Naive thymus-derived CD8-positive, alpha-beta T cell (primary cell): ENCODE results near the gene DPF3. TPM values are rescaled to one million over a fixed set of nuclear protein-coding genes. Genes with fewer than 3 reads are reported as not detected.
"Not testable (repeated sequence)": the region's sequence is repeated elsewhere in the genome, so short reads cannot be mapped to it uniquely, and the experiment has no call there.

ENCODE experiments used
- ATAC-seq, 2 donors: fragments of 150-1000 bp; cut with Tn5 transposase in 1 of 2; sonication (Bioruptor Pico), chemical (Tn5 transposase) in 1 of 2; 1 replicate in 1 of 2; 2 replicates in 1 of 2; pipeline ENCODE4 v1.10.0; 2021; ENCODE audit warnings: mild to moderate bottlenecking in 2 of 2, moderate library complexity in 2 of 2
- POLR2A ChIA-PET: fragments of 350-600 bp; sonication (Branson Sonifier 250); formaldehyde crosslinking; loops from one replicate; lab custom pipeline; 2021; ENCODE audit warnings: antibody characterized with exemption; lab: Charles Lee
- DNase-seq, 10 donors: peaks; one replicate each; pipeline versions ENCODE4 v3.0.0 to v3.0.0-alpha.2; 2020 to 2022
- H3K27ac Mint-ChIP-seq, 10 donors: one replicate each; pipeline ENCODE4 v1.8.0; 2020 to 2022; ENCODE audit warnings: mild to moderate bottlenecking in 10 of 10, mixed read lengths in 10 of 10, moderate library complexity in 4 of 10, inconsistent platforms in 1 of 10
- H3K27me3 Mint-ChIP-seq, 5 donors: one replicate each; pipeline ENCODE4 v1.8.0; 2021 to 2022; ENCODE audit warnings: mixed read lengths in 5 of 5
- H3K36me3 Mint-ChIP-seq, 3 donors: one replicate each; pipeline ENCODE4 v1.8.0; 2020 to 2022; ENCODE audit warnings: mixed read lengths in 3 of 3, mild to moderate bottlenecking in 2 of 3, inconsistent platforms in 1 of 3
- H3K4me1 Mint-ChIP-seq, 4 donors: one replicate each; pipeline ENCODE4 v1.8.0; 2021 to 2022; ENCODE audit warnings: mixed read lengths in 4 of 4
- H3K4me3 Mint-ChIP-seq, 10 donors: one replicate each; pipeline ENCODE4 v1.8.0; 2020 to 2022; ENCODE audit warnings: mild to moderate bottlenecking in 10 of 10, mixed read lengths in 10 of 10, moderate library complexity in 6 of 10, inconsistent platforms in 1 of 10
- H3K9me3 Mint-ChIP-seq, 9 donors: one replicate each; pipeline ENCODE4 v1.8.0; 2020 to 2022; ENCODE audit warnings: mixed read lengths in 9 of 9, mild to moderate bottlenecking in 3 of 9, inconsistent platforms in 1 of 9, moderate library complexity in 1 of 9
- polyA plus RNA-seq, 3 donors: library from polyadenylated mRNA; unstranded; fragments of 300-500 nt; fragmentation: Illumina TruSeq; gene quantifications; one replicate each; pipeline ENCODE4 v1.2.3, GENCODE V29; 2021
- total RNA-seq, 8 experiments: library from RNA in 2 of 8; stranded (reverse) in 2 of 8; gene quantifications; one replicate each; pipeline ENCODE4 v1.2.3 and lab custom pipeline; 2021 to 2026

DPF3 gene
- total and polyA plus RNA-seq, 5 experiments from 2014 or later: 0.35 to 0.58 (median 0.52) TPM

DNA sequence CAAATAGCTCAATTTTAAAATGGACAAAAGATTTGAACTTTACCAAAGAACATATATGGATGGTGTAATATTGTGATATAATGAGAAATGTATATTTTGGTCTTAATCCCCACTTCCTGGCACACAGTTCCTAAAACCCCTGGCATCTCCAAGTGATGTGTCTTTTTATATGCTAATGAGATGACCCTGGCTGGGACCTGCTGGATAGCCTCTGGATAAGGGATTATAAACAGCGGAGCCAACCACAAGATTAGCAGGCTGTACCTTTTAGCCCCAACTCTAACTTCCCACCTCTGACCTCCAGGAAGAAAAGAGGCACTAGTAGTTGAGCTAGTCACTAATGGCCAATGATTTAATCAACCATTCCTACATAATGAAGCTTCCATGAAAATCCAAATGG, 130.0 kb downstream of the DPF3 start:
- peaks cover 4 to 33% (median 21%) of the 10 kb centered on the region in 3 donors for H3K36me3 Mint-ChIP-seq
- no peak for ATAC-seq
- H3K27me3 Mint-ChIP-seq: no peaks in the 10 kb centered on the region
- H3K4me1 Mint-ChIP-seq: no peaks in the 10 kb centered on the region
- DNase-seq: no peak
- POLR2A ChIA-PET: no interaction called here
- H3K9me3 Mint-ChIP-seq: peaks cover 17 to 57% (median 29%) of the 10 kb centered on the region in 9 donors
- no peak overlapping the region for H3K27ac Mint-ChIP-seq
- no peak overlapping the region for H3K4me3 Mint-ChIP-seq

DNA sequence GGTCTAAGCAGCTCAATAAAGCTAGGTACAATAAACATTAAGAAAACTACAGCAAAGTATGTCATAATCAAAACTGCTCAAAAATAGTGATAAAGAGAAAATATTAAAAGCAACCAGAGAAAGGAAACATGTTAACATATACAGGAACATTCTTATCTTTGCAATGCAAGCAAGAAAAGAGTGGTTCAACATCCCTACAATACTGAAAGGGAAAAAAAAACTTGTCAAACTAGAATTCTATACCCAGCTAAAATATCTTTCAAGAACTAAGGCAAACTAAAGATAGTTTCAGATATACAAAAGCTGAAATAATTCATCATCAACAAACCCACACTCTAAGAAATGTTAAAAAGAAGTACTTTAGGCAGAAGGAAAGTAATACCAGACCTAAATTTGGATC, 134.2 kb downstream of the DPF3 start:
- peaks cover 6 to 50% (median 34%) of the 10 kb centered on the region in 9 donors for H3K9me3 Mint-ChIP-seq
- no peaks in the 10 kb centered on the region for H3K27me3 Mint-ChIP-seq
- no peak for ATAC-seq
- no peaks in the 10 kb centered on the region for H3K4me1 Mint-ChIP-seq
- H3K4me3 Mint-ChIP-seq: no peak overlapping the region
- POLR2A ChIA-PET: no interaction called here
- no peak for DNase-seq
- peaks cover 0 to 32% (median 16%) of the 10 kb centered on the region in 3 donors for H3K36me3 Mint-ChIP-seq
- no peak overlapping the region for H3K27ac Mint-ChIP-seq

DNA sequence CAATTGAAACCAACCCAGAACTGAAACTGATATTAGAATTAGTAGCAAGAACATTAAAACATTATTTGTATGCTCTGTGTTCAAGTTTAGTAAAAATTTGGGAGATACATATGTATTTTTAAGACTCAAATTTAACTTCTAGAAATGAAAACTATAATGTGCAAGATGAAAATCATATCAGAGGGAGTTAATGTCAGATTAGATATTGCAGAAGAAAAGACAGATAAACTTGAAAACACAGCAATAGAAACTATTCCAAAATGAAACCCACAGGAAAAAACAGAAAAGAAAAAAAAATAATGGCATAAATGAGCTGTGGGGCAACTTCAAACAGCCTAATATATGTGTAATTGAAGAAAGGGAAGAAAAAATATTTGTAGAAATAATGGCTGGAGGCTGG, 134.9 kb downstream of the DPF3 start:
- H3K27me3 Mint-ChIP-seq: no peaks in the 10 kb centered on the region
- peaks cover 6 to 50% (median 34%) of the 10 kb centered on the region in 9 donors for H3K9me3 Mint-ChIP-seq
- no peaks in the 10 kb centered on the region for H3K4me1 Mint-ChIP-seq

DNA sequence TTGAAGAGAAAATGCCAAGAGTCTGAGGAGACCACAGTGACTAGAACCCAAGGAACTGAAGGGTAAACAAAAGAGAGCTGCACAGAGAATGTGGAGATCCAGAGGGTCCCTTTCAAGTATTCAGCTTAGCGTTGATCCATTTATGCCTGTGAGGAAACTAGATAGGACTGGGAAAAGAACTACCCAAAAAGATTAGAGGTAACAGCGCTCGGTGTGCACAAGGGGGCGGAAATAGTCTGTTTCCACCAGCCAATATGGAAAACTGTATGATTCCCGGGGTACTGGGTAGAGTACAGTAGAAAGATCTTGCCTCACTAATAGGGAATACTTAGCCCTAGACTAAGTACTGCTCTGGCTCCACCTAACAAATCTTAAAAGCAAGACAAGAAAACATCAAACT, 135.5 kb downstream of the DPF3 start:
- DNase-seq: no peak
- Mint-ChIP-seq H3K9me3 (peaks cover 6 to 50% (median 34%) of the 10 kb centered on the region in 9 donors), H3K4me1 (no peaks in the 10 kb centered on the region), H3K36me3 (peaks cover 0 to 32% (median 13%) of the 10 kb centered on the region in 3 donors), H3K4me3 (no peak overlapping the region), H3K27me3 (no peaks in the 10 kb centered on the region), H3K27ac (no peak overlapping the region)
- POLR2A ChIA-PET: no interaction called here
- no peak for ATAC-seq

More for the DNA sequence above, 134.9 kb downstream of the DPF3 start:
- POLR2A ChIA-PET: no interaction called here
- Mint-ChIP-seq H3K36me3 (peaks cover 0 to 32% (median 16%) of the 10 kb centered on the region in 3 donors), H3K4me3 (no peak overlapping the region), H3K27ac (no peak overlapping the region)
- no peak for DNase-seq
- no peak for ATAC-seq

DNA sequence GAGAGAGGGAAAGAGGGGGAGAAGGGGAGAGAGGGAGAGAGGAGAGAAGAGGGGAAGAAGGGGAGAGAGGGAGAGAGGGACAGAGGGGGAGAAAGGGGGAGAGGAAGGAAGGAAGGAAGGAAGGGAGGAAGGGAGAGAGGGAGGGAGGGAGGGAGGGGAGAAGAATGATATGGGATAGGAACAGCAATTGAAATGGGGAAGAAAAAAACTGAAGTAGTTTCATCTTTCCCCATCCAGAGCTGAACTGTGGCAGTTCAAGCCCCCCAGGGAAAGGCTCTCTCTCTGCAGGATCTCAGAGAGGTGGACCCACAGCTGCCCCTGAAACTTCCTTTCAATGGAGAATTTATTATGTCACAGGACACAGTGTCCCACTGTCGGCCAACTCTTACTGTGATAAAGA, 136.9 kb downstream of the DPF3 start:
- Mint-ChIP-seq H3K27me3 (no peaks in the 10 kb centered on the region), H3K27ac (no peak overlapping the region), H3K36me3 (peaks cover 0 to 32% (median 12%) of the 10 kb centered on the region in 3 donors), H3K4me3 (no peak overlapping the region), H3K4me1 (peaks cover 0 to 5% (median 0%) of the 10 kb centered on the region in 4 donors), H3K9me3 (peaks cover 6 to 46% (median 34%) of the 10 kb centered on the region in 9 donors)
- ATAC-seq (no peak), DNase-seq (no peak)
- POLR2A ChIA-PET: no interaction called here

DNA sequence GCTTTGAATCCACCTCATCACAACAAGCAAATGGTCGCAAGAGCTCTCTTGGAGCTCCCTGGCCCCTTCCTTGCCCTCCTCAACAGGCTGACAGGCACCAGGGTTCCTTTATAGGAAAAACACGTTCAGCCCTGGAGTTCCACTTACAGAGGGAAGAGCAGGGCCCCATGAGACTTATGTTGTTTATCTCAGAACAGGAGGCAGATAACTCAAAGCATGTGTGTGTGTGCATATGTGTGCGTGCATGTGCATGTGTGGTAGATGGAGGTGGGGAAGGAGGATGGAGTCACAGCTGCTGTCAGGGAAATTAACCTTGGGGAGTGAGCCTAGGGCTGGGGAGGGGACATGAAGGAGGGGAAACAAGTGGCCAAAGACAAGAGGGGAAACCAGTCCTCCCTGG, 138.1 kb downstream of the DPF3 start:
- no peak overlapping the region for H3K27ac Mint-ChIP-seq
- POLR2A ChIA-PET: no interaction called here
- ATAC-seq (no peak), DNase-seq (no peak)
- peaks cover 6 to 37% (median 33%) of the 10 kb centered on the region in 9 donors for H3K9me3 Mint-ChIP-seq
- H3K4me1 Mint-ChIP-seq: peaks cover 0 to 9% (median 0%) of the 10 kb centered on the region in 4 donors
- H3K4me3 Mint-ChIP-seq: no peak overlapping the region
- H3K27me3 Mint-ChIP-seq: no peaks in the 10 kb centered on the region
- H3K36me3 Mint-ChIP-seq: peaks cover 0 to 32% (median 12%) of the 10 kb centered on the region in 3 donors

DNA sequence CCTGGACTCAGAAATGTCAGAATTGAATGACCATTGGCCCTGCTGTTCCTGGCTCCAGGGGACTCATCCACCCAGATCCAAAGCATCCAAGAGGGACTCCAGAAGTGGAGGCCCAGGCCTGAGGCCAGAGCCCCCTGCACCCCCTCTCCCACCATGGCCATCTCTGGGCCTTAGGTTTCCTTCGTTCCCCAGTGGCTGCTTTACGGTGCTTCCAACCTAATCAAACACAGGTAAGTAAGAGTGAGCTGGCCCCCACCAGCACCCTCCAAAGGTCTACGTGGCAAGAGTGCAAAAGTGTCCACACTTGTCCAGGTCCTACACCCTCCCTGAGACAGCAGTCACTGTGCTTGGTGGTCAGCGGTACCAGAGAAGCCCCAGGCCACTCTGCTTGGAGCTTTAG, 139.0 kb downstream of the DPF3 start:
- ATAC-seq: no peak
- Mint-ChIP-seq H3K4me3 (no peak overlapping the region), H3K27ac (no peak overlapping the region), H3K27me3 (no peaks in the 10 kb centered on the region), H3K9me3 (peaks cover 4 to 34% (median 27%) of the 10 kb centered on the region in 9 donors), H3K4me1 (peaks cover 0 to 9% (median 0%) of the 10 kb centered on the region in 4 donors), H3K36me3 (peaks cover 0 to 24% (median 12%) of the 10 kb centered on the region in 3 donors)
- POLR2A ChIA-PET: no interaction called here
- DNase-seq: no peak

DNA sequence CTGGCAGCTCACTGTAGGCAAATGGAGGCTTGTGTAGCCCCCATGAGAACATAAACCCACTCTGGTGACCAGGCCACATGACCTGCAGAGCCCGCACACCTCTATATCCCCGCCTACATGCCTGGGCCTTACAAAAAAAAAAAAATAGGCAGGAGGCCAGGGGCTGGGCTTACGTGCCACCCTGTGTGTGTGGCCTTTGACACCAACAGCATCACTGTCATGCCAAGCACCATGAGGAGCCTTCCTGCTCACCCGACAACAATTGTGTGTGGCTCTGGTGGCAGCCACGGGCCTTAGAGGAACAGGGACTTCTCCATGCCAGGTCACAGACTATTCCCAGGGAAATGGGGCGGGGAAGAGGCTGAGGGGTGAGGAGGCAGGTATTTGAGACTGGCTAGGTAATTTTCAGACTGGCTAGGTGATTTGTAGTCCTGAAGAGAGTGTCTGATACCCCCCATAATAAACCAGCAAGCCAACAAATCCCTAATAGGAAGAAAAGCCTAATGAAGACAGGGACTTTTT, 140.0 kb downstream of the DPF3 start:
- DNase-seq (no peak), ATAC-seq (no peak)
- Mint-ChIP-seq H3K4me1 (peaks cover 0 to 9% (median 0%) of the 10 kb centered on the region in 4 donors), H3K9me3 (peaks cover 2 to 25% (median 17%) of the 10 kb centered on the region in 9 donors), H3K27me3 (no peaks in the 10 kb centered on the region), H3K27ac (no peak overlapping the region), H3K4me3 (no peak overlapping the region), H3K36me3 (peaks cover 0 to 14% (median 13%) of the 10 kb centered on the region in 3 donors)
- POLR2A ChIA-PET: no interaction called here

DNA sequence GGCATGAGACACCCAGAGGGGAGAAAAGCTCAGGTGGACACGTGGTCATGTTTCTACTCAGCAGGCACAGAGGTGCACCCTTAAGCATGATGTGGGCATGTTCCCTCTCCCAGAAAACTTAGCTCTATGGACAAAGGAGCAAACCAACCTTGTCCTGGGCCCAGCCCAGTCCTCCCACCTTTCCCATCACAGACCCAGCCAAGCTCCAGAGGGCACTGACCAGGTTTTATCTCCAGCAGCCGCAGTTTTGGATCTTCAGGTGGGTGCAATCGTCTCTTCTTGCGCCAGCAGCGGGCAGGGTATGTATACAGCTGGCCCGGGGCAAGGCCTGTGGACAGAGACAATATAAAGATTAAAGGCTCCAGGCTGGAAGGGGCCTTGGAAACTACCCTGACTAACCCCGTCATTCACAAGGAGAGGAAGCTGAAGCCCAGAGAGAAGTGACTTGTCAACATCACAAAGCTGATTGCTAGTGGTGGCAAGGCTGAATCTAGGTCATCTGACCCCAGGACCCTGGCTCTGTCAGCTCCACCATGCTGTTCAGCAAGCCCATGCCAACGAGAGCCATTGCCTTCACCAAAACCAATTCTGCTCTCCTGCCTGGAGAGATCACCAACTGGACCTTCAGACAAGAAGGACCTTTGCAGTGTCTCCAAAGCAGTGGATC, 140.7 kb downstream of the DPF3 start:
- DNase-seq (no peak), ATAC-seq (no peak)
- POLR2A ChIA-PET: no interaction called here
- H3K4me3 Mint-ChIP-seq: no peak overlapping the region
- H3K4me1 Mint-ChIP-seq: peaks cover 0 to 9% (median 0%) of the 10 kb centered on the region in 4 donors
- H3K27ac Mint-ChIP-seq: no peak overlapping the region
- H3K9me3 Mint-ChIP-seq: peaks cover 2 to 24% (median 11%) of the 10 kb centered on the region in 9 donors
- no peaks in the 10 kb centered on the region for H3K27me3 Mint-ChIP-seq
- H3K36me3 Mint-ChIP-seq: peaks cover 3 to 13% (median 10%) of the 10 kb centered on the region in 3 donors

DNA sequence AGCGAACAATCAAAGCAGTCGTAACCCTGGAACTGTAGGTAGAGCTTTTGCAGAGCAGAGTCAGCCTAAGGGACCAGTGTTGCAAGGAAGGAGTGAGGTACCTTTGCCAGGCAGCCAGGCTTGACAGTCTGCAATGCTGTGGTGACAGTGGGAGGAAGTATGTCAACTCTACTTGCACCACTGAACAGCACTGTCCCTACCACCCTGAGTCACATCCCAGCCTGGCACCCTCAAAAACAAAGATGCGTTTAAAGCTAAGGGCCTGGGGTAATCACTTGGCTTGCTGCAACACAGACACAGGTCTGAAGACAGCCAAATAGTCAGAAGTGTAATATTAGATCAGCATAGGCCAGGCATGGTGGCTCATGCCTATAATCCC, 141.9 kb downstream of the DPF3 start:
- POLR2A ChIA-PET: no interaction called here
- peak in 1 of 2 donors; percentile 28 for ATAC-seq
- Mint-ChIP-seq H3K4me1 (peaks cover 0 to 9% (median 0%) of the 10 kb centered on the region in 4 donors), H3K9me3 (peaks cover 0 to 30% (median 11%) of the 10 kb centered on the region in 9 donors), H3K27ac (no peak overlapping the region), H3K36me3 (peaks cover 3 to 14% (median 10%) of the 10 kb centered on the region in 3 donors), H3K4me3 (no peak overlapping the region), H3K27me3 (no peaks in the 10 kb centered on the region)
- no peak for DNase-seq

DNA sequence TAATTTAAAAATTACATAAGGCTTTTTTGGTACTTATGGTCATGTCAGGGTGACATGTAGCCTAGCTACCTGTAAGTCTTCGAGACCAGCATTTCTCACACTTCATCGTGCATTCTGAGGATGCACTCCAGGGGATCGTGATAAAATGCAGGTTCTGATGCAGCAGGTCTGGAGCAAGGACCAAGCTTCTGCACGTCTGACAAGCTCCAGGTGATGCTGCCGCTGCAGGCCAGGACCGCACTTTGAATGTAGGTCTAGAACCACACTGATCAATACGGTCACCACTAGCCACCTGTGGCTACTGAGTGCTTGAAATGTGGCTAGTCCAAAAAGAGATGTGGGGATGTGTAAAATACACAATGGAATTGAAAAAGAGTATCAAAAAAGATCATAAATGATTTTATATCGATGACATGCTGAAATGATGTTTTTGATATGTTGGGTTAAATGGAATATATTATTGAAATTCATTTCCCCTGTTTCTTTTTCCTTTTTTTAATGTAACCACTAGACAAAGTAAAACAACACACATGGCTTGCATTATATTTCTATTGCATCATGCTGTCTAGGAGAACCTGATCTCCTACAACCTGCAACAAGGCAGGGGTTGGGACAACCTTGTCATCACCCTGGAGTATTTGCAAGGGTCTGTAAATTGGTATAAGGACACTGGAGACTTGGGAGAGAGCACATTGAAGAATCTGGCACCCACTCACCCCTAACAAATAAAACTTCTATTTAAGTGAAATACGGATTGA, 142.4 kb downstream of the DPF3 start:
- POLR2A ChIA-PET: no interaction called here
- H3K27me3 Mint-ChIP-seq: no peaks in the 10 kb centered on the region

DNA sequence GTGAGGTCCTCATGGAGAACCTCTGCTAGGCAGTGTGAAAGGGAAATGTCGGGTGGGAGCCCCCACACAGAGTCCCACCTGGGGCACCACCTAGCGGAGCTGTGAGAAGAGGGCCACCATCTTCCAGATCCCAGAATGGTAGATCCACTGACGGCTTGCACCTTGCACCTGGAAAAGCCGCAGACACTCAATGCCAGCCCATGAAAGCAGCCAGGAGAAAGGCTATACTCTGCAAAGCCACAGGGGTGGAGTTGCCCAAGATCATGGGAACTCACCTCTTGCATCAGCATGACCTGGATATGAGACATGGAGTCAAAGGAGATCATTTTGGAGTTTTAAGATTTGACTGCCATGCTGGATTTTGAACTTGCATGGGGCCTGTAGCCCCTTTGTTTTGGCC, 145.0 kb downstream of the DPF3 start:
- H3K27ac Mint-ChIP-seq, H3K36me3 Mint-ChIP-seq, H3K4me3 Mint-ChIP-seq, DNase-seq, H3K27me3 Mint-ChIP-seq, ATAC-seq, H3K4me1 Mint-ChIP-seq, POLR2A ChIA-PET: not testable (repeated sequence)
- peaks cover 0 to 17% (median 11%) of the 10 kb centered on the region in 9 donors for H3K9me3 Mint-ChIP-seq

More for the DNA sequence above, 142.4 kb downstream of the DPF3 start:
- Mint-ChIP-seq H3K4me1 (peaks cover 0 to 9% (median 0%) of the 10 kb centered on the region in 4 donors), H3K36me3 (peaks cover 3 to 14% (median 10%) of the 10 kb centered on the region in 3 donors), H3K9me3 (peaks cover 0 to 28% (median 11%) of the 10 kb centered on the region in 9 donors), H3K4me3 (no peak overlapping the region), H3K27ac (peak overlapping the region in 1 of 10 donors; percentile 61)
- DNase-seq: no peak
- ATAC-seq: no peak

DNA sequence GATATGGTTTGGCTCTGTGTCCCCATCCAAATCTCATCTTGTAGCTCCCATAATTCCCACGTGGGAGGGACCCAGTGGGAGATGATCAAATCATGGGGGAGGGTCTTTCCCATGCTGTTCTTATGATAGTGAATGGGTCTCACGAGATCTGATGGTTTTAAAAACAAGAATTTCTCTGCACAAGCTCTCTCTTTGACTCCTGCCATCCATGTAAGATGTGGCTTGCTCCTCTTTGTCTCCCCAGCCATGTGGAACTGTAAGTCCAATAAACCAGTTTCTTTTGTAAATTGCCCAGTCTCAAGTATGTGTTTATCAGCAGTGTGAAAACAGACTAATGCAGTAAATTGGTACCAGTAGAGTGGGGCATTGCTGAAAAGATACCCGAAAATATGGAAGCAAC, 146.2 kb downstream of the DPF3 start:
- Mint-ChIP-seq H3K4me1 (peaks cover 0 to 9% (median 0%) of the 10 kb centered on the region in 4 donors), H3K9me3 (peaks cover 0 to 17% (median 11%) of the 10 kb centered on the region in 9 donors), H3K36me3 (peaks cover 3 to 10% (median 10%) of the 10 kb centered on the region in 3 donors), H3K27ac (no peak overlapping the region), H3K4me3 (no peak overlapping the region), H3K27me3 (no peaks in the 10 kb centered on the region)
- ATAC-seq: no peak
- no peak for DNase-seq
- POLR2A ChIA-PET: no interaction called here
